Measurements from ENCODE around the gene SH3BP4.

The SH3BP4 gene

GRCh38 chr2:234949762-234950434 lies 1.9 kb upstream of the SH3BP4 start:
- no peak for DNase-seq (ENCODE audit: low read depth)

GRCh38 chr2:234950435-234950729 lies 1.4 kb upstream of the SH3BP4 start:
- no peak for DNase-seq (ENCODE audit: low read depth)

GRCh38 chr2:234950730-234951663 lies 820 bp upstream of the SH3BP4 start:
- no peak for DNase-seq (ENCODE audit: low read depth)

GRCh38 chr2:234952270-234953115 lies 676 bp downstream of the SH3BP4 start:
- no peak for DNase-seq (ENCODE audit: low read depth)

GRCh38 chr2:234953116-234954031 lies 1.6 kb downstream of the SH3BP4 start:
- DNase-seq (ENCODE audit: low read depth), result no peak

GRCh38 chr2:234954551-234954992 lies 2.8 kb downstream of the SH3BP4 start:
- DNase-seq (ENCODE audit: low read depth), result no peak

GRCh38 chr2:234955091-234955591 lies 3.3 kb downstream of the SH3BP4 start:
- DNase-seq (ENCODE audit: low read depth), result no peak

- DNase-seq (ENCODE audit: low read depth), result no peak
These were observed 4.2 kb downstream of the SH3BP4 start for GRCh38 chr2:234955971-234956509.

GRCh38 chr2:234957834-234958135 lies 6.0 kb downstream of the SH3BP4 start:
- no peak for DNase-seq (ENCODE audit: low read depth)

GRCh38 chr2:234958311-234958710 lies 6.5 kb downstream of the SH3BP4 start:
- no peak for DNase-seq (ENCODE audit: low read depth)

GRCh38 chr2:234958746-234959395 lies 7.1 kb downstream of the SH3BP4 start:
- DNase-seq (ENCODE audit: low read depth), result no peak

- no peak for DNase-seq (ENCODE audit: low read depth)
These were observed 8.6 kb downstream of the SH3BP4 start for GRCh38 chr2:234960175-234961088.

- DNase-seq (ENCODE audit: low read depth), result no peak
These were observed 10.0 kb downstream of the SH3BP4 start for GRCh38 chr2:234961784-234962183.

- no peak for DNase-seq (ENCODE audit: low read depth)
These were observed 12.2 kb downstream of the SH3BP4 start for GRCh38 chr2:234963773-234964615.

GRCh38 chr2:234964631-234965461 lies 13.0 kb downstream of the SH3BP4 start:
- no peak for DNase-seq (ENCODE audit: low read depth)

GRCh38 chr2:234966340-234966739 lies 14.5 kb downstream of the SH3BP4 start:
- DNase-seq (ENCODE audit: low read depth), result no peak

- DNase-seq (ENCODE audit: low read depth), result no peak
These were observed 15.5 kb downstream of the SH3BP4 start for GRCh38 chr2:234967201-234967869.

All from activated T-cell treated with anti-CD3 and anti-CD28 coated beads for 24 hours (primary cell).